Amniotic stem cell (primary cell): ENCODE measurements around the gene NUP42.

Experiments used
- DNase-seq: peaks from one replicate; lab custom pipeline; 2025; lab: John Stamatoyannopoulos, UW

Gene NUP42

GRCh38 chr7:23234569-23235296, 52.9 kb downstream of the NUP42 start:
- DNase-seq = no peak

- no peak for DNase-seq
Observed at GRCh38 chr7:23235813-23236221, 54.0 kb downstream of the NUP42 start.

- DNase-seq = no peak
Observed at GRCh38 chr7:23237000-23237399, 55.2 kb downstream of the NUP42 start.

- DNase-seq = no peak
Observed at GRCh38 chr7:23238983-23239652, 57.3 kb downstream of the NUP42 start.

- no peak for DNase-seq
Observed at GRCh38 chr7:23239698-23240097, 57.9 kb downstream of the NUP42 start.

GRCh38 chr7:23242321-23242720, 60.5 kb downstream of the NUP42 start:
- DNase-seq = no peak

GRCh38 chr7:23242935-23243334, 61.1 kb downstream of the NUP42 start:
- DNase-seq = no peak

- DNase-seq = peak; percentile 89
Observed at GRCh38 chr7:23246555-23246954, 64.7 kb downstream of the NUP42 start, which contains the start of gene GPNMB. TSS of gene GPNMB (plus strand) at chr7:23246775. CDS start at chr7:23246858, 83 bp downstream.

GRCh38 chr7:23247046-23247602, 65.3 kb downstream of the NUP42 start:
- DNase-seq = no peak

GRCh38 chr7:23247603-23248335, 65.9 kb downstream of the NUP42 start:
- no peak for DNase-seq

- no peak for DNase-seq
Observed at GRCh38 chr7:23249486-23249885, 67.6 kb downstream of the NUP42 start.
